Spleen (tissue), 7 donors: Measurements from ENCODE around the gene MEIOSIN.

Experiments used
- POLR2A ChIP-seq, 3 donors: fragments of 450-650 bp; IDR thresholded peaks; one replicate each; pipeline ENCODE4 v1.5.1; 2017; ENCODE audit warnings: antibody characterized with exemption in 3 of 3, mild to moderate bottlenecking in 1 of 3
- POLR2AphosphoS5 ChIP-seq, 3 donors: sonication (generic); formaldehyde crosslinking; IDR thresholded peaks; one replicate each; pipeline ENCODE4 v1.5.1; 2017; ENCODE audit warnings: antibody characterized with exemption in 3 of 3
- TF ChIP-seq, protein P1 (sequence below), 11 experiments: fragments of 200-600 bp in 7 of 11; fragments of 450-650 bp in 4 of 11; sonication (generic) in 4 of 11; IDR thresholded peaks in 8 of 11; conservative IDR thresholded peaks in 3 of 11; 1 replicate in 7 of 11; 2 replicates in 4 of 11; pipeline versions ENCODE4 v1.4.0 to v1.8.0; 2016 to 2021; ENCODE audit warnings: antibody characterized with exemption in 11 of 11, inconsistent platforms in 4 of 11, mild to moderate bottlenecking in 1 of 11
- donor health status: DM: no; HTN: no; CAD: no; lungs with moderate emphysema.
- donor health status: DM: no; HTN: no; CAD: no.
- donor health status: DM: no; HTN: no; CAD: no.

DNA sequence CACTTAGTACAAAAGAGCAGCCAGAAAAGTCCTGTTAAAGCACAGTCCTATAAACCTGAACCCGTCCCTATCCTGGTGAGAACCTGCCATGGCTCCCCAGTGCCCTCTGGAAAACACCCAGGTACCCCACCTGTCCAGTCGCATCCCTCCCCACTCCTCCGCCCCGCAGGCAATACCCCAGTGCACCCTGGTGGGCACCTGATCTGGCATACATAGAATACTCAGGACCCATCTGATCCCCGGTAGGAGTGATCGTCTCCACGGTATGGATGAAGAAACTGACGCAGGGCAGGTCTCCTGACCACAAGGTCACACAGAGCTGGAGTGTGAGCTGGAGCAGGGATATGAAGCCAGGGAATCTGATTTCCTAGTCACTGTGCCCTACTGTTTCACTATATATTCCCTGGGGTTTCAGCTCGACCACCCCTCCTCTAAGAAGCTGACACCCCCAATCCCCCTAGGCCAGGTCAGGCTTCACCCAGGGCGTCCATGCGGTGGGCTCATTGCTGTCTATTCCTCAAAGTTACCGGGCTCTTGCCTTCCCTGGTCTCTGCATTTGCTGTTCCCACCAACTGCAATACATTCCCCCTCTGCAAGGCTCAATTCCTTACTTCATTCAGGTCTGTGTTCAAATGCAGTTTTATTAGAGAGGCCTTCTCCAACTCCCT, 15.1 kb upstream of the MEIOSIN start:
- TF ChIP-seq, protein P1, sequence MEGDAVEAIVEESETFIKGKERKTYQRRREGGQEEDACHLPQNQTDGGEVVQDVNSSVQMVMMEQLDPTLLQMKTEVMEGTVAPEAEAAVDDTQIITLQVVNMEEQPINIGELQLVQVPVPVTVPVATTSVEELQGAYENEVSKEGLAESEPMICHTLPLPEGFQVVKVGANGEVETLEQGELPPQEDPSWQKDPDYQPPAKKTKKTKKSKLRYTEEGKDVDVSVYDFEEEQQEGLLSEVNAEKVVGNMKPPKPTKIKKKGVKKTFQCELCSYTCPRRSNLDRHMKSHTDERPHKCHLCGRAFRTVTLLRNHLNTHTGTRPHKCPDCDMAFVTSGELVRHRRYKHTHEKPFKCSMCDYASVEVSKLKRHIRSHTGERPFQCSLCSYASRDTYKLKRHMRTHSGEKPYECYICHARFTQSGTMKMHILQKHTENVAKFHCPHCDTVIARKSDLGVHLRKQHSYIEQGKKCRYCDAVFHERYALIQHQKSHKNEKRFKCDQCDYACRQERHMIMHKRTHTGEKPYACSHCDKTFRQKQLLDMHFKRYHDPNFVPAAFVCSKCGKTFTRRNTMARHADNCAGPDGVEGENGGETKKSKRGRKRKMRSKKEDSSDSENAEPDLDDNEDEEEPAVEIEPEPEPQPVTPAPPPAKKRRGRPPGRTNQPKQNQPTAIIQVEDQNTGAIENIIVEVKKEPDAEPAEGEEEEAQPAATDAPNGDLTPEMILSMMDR (IDR thresholded peaks at IDR 0.05 in 8 of 11, conservative IDR thresholded peaks at IDR 0.05 in 3 of 11) = no peak
- TF ChIP-seq POLR2AphosphoS5 (IDR thresholded peaks at IDR 0.05) (no peak), POLR2A (IDR thresholded peaks at IDR 0.05) (no peak)
